ENCODE data around the gene TEX14.
A peak's percentile ranks its signal among the peaks of the same experiment; 100 is the strongest.

Gene TEX14

GRCh38 chr17:58640202-58640601 is 51.6 kb downstream of the TEX14 start:
- no peak for DNase-seq (ENCODE audit: low read depth)
- in situ Hi-C loops (cut with HindIII; ENCODE audit: low sequenced_read_pairs): no loop called here
- H3K4me3 ChIP-seq (ENCODE audit: low read depth, low read length): no peak overlapping the region
- TF ChIP-seq CTCF (IDR thresholded peaks at IDR 0.05; ENCODE audit: low read depth, low read length, missing control alignments): no peak

DNA sequence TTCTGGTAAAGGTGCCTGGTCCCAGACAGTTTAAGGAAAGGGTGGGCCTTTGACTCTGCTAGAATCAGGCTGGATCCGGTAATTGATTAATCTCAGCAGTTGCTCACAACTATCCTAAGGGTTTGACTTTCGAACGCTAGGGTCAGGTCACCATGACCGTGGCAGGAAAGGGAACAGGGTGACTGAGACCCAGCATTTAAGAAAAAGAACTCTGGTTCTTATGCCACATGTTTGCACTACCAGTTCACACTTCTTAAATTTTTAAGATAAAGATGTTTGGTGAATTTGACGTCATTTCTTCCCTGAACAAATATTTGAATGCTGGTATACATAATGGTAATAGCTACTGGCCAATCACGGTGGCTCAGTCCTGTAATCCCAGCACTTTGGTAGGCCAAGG is 52.2 kb downstream of the TEX14 start:
- in situ Hi-C loops (cut with HindIII; ENCODE audit: low sequenced_read_pairs): no loop called here
- no peak overlapping the region for H3K4me3 ChIP-seq (ENCODE audit: low read depth, low read length)
- DNase-seq (ENCODE audit: low read depth): no peak
- TF ChIP-seq CTCF (IDR thresholded peaks at IDR 0.05; ENCODE audit: low read depth, low read length, missing control alignments): no peak

DNA sequence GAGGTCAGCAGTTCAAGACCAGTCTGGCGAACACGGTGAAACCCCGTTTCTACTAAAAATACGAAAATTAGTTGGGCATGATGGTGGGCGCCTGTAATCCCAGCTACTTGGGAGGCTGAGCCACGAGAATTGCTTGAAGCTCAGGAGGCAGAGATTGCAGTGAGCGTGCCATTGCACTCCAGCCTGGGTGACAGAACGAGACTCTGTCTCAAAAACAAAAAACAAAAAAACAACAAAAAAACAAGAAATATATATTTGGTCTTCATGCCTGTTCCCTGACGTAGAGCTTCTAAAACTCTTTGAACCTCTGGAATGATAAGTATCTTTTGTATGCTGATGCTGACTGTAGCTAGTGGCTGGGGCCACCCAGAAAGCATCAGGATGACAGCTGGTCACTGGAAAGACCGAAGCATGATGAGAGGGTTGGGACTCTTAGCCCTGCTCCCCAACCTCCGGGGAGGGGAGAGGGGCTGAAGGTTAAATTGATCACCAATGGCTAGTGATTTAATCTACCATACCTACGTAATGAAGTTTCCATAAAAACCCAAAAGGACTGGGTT is 54.8 kb downstream of the TEX14 start:
- TF ChIP-seq CTCF (IDR thresholded peaks at IDR 0.05; ENCODE audit: low read depth, low read length, missing control alignments): no peak
- in situ Hi-C loops (cut with HindIII; ENCODE audit: low sequenced_read_pairs): no loop called here
- no peak for DNase-seq (ENCODE audit: low read depth)
- no peak overlapping the region for H3K4me3 ChIP-seq (ENCODE audit: low read depth, low read length)

- TF ChIP-seq CTCF (IDR thresholded peaks at IDR 0.05; ENCODE audit: low read depth, low read length, missing control alignments): no peak
- DNase-seq (ENCODE audit: low read depth): no peak
- in situ Hi-C loops (cut with HindIII; ENCODE audit: low sequenced_read_pairs): no loop called here
- H3K4me3 ChIP-seq (ENCODE audit: low read depth, low read length): peak overlapping the region; percentile 25
Observed at GRCh38 chr17:58632324-58633314, 59.2 kb downstream of the TEX14 start.

GRCh38 chr17:58631523-58632323 is 60.1 kb downstream of the TEX14 start:
- in situ Hi-C loops (cut with HindIII; ENCODE audit: low sequenced_read_pairs): no loop called here
- peak; percentile 98 for DNase-seq (ENCODE audit: low read depth)
- no peak for TF ChIP-seq CTCF (IDR thresholded peaks at IDR 0.05; ENCODE audit: low read depth, low read length, missing control alignments)
- H3K4me3 ChIP-seq (ENCODE audit: low read depth, low read length): peak overlapping the region; percentile 25

GRCh38 chr17:58630883-58631522 is 60.8 kb downstream of the TEX14 start:
- H3K4me3 ChIP-seq (ENCODE audit: low read depth, low read length): no peak overlapping the region
- no peak for TF ChIP-seq CTCF (IDR thresholded peaks at IDR 0.05; ENCODE audit: low read depth, low read length, missing control alignments)
- in situ Hi-C loops (cut with HindIII; ENCODE audit: low sequenced_read_pairs): no loop called here
- DNase-seq (ENCODE audit: low read depth): no peak
